Measurements from ENCODE around the gene UGT3A1.

UGT3A1 gene

DNA sequence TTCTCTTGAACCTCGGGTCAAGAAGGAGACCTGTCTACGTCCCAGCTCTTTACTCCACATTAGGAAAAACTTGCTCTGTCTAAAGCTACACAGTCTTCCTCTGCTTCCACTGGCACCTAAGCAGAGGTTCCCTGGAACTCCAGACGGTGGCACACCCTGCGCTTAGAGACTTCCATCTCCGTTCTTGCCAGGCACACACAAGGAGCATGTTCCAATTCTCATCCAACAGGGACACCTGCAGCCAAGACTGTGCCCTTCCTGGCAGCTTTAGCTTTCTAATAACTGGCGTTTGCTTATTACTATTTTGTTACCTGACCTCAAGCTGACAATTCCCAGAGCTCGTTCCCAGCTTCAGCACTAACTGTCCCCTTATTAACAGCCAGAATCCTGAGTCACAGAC is 68.7 kb downstream of the UGT3A1 start:
- in situ Hi-C loops (cut with HindIII; ENCODE audit: low sequenced_read_pairs): no loop called here

GRCh38 chr5:35921930-35922329 is 69.3 kb downstream of the UGT3A1 start:
- DNase-seq (ENCODE audit: low read depth): no peak
- no peak for TF ChIP-seq CTCF (IDR thresholded peaks at IDR 0.05; ENCODE audit: low read depth, low read length, missing control alignments)
- no peak overlapping the region for H3K4me3 ChIP-seq (ENCODE audit: low read depth, low read length)
- in situ Hi-C loops (cut with HindIII; ENCODE audit: low sequenced_read_pairs): no loop called here

More for the DNA sequence above, 68.7 kb downstream of the UGT3A1 start:
- no peak overlapping the region for H3K4me3 ChIP-seq (ENCODE audit: low read depth, low read length)
- no peak for TF ChIP-seq CTCF (IDR thresholded peaks at IDR 0.05; ENCODE audit: low read depth, low read length, missing control alignments)
- DNase-seq (ENCODE audit: low read depth): no peak

DNA sequence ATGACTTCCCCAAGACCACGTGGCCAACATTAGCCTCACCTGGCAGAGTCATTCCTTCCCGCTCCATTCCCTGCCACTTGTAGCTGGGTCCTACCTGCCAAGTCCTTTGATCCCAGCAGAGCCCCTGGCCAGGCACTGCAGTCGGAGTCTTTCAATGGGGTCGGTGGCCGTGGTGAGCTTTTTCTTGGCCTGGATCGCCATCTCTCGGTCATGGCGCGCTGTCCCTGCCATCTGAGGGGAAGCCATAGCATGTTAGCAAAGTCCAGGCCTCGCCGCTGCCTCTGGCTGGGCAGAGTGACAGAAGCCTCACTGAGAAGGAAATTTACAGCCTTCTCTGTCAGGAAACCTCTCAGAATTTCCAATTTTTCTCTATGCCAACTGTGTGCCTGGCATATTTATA is 70.3 kb downstream of the UGT3A1 start:
- no peak overlapping the region for H3K4me3 ChIP-seq (ENCODE audit: low read depth, low read length)
- no peak for TF ChIP-seq CTCF (IDR thresholded peaks at IDR 0.05; ENCODE audit: low read depth, low read length, missing control alignments)
- in situ Hi-C loops (cut with HindIII; ENCODE audit: low sequenced_read_pairs): no loop called here
- no peak for DNase-seq (ENCODE audit: low read depth)

DNA sequence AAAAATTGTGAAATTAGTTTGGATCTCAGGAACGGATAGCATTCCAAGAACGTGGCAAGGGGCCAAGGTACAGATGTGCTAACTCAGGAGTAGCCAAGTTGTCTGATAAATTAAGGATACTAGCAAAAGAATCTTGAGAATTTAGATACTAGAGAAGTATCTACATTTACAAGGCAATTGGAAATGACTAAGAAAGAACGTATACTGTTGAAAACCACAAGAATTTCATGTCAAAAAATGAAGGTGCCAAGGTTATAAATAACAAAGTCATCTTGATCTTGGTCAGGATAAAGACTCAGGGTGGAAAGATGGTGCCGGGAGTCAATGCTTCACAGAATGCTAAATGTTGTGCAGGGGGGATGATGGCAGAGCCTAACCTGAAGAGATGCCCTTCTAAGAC is 72.0 kb downstream of the UGT3A1 start:
- no peak overlapping the region for H3K4me3 ChIP-seq (ENCODE audit: low read depth, low read length)
- peak; percentile 61 for DNase-seq (ENCODE audit: low read depth)
- no peak for TF ChIP-seq CTCF (IDR thresholded peaks at IDR 0.05; ENCODE audit: low read depth, low read length, missing control alignments)
- in situ Hi-C loops (cut with HindIII; ENCODE audit: low sequenced_read_pairs): no loop called here

- no peak for TF ChIP-seq CTCF (IDR thresholded peaks at IDR 0.05; ENCODE audit: low read depth, low read length, missing control alignments)
- in situ Hi-C loops (cut with HindIII; ENCODE audit: low sequenced_read_pairs): no loop called here
- no peak for DNase-seq (ENCODE audit: low read depth)
- H3K4me3 ChIP-seq (ENCODE audit: low read depth, low read length): no peak overlapping the region
These were observed 82.4 kb downstream of the UGT3A1 start for GRCh38 chr5:35908814-35909213.

- H3K4me3 ChIP-seq (ENCODE audit: low read depth, low read length): no peak overlapping the region
- TF ChIP-seq CTCF (IDR thresholded peaks at IDR 0.05; ENCODE audit: low read depth, low read length, missing control alignments): no peak
- in situ Hi-C loops (cut with HindIII; ENCODE audit: low sequenced_read_pairs): no loop called here
- DNase-seq (ENCODE audit: low read depth): no peak
These were observed 83.0 kb downstream of the UGT3A1 start for GRCh38 chr5:35908228-35908627.

Measured in astrocyte of the cerebellum (primary cell).